ENCODE measurements around the gene SLC2A4RG.

The SLC2A4RG gene

GRCh38 chr20:63706027-63706695 is 33.4 kb upstream of the SLC2A4RG start:
- Histone ChIP-seq H3K4me3 (ENCODE audit: low read length) (no peak overlapping the region), H3K9me3 (ENCODE audit: control insufficient read depth, insufficient read depth, low read length) (no peaks in the 10 kb centered on the region), H3K4me1 (ENCODE audit: control insufficient read depth, insufficient read depth, low read length) (peaks cover 4% of the 10 kb centered on the region), H3K27ac (ENCODE audit: low read length) (no peak overlapping the region), H3K36me3 (ENCODE audit: control insufficient read depth, insufficient read depth, low read length) (peaks cover 11% of the 10 kb centered on the region; the same call in 1 of the 2 replicates), H3K27me3 (ENCODE audit: control insufficient read depth, insufficient read depth, low read length) (no peaks in the 10 kb centered on the region)
- WGBS (ENCODE audit: insufficient coverage, insufficient read length), result no CpG with 5 or more reads among the region's 12 CpGs
- DNase-seq (ENCODE audit: low read depth, low spot score), result no peak

- DNase-seq (ENCODE audit: low read depth, low spot score), result no peak
- Histone ChIP-seq H3K4me1 (ENCODE audit: control insufficient read depth, insufficient read depth, low read length) (peaks cover 2% of the 10 kb centered on the region; the same call in 1 of the 2 replicates), H3K4me3 (ENCODE audit: low read length) (peak overlapping the region; percentile 98), H3K27ac (ENCODE audit: low read length) (no peak overlapping the region), H3K27me3 (ENCODE audit: control insufficient read depth, insufficient read depth, low read length) (no peaks in the 10 kb centered on the region), H3K36me3 (ENCODE audit: control insufficient read depth, insufficient read depth, low read length) (peaks cover 11% of the 10 kb centered on the region; the same call in 1 of the 2 replicates), H3K9me3 (ENCODE audit: control insufficient read depth, insufficient read depth, low read length) (no peaks in the 10 kb centered on the region)
- no CpG with 5 or more reads among the region's 56 CpGs for WGBS (ENCODE audit: insufficient coverage, insufficient read length)
These were observed 32.6 kb upstream of the SLC2A4RG start for GRCh38 chr20:63706852-63707557.

GRCh38 chr20:63707558-63708300 is 31.8 kb upstream of the SLC2A4RG start, which contains the start of the genes ARFRP1 and ZGPAT:
Gene ARFRP1 (minus strand): TSS chr20:63707976. CDS start chr20:63707091, 885 bp downstream.
Gene ZGPAT (plus strand): TSS chr20:63708039. CDS start chr20:63708581, 542 bp downstream.
- Histone ChIP-seq H3K4me1 (ENCODE audit: control insufficient read depth, insufficient read depth, low read length) (peaks cover 2% of the 10 kb centered on the region; the same call in 1 of the 2 replicates), H3K4me3 (ENCODE audit: low read length) (peak within 1 kb of the TSS; percentile 98), H3K36me3 (ENCODE audit: control insufficient read depth, insufficient read depth, low read length) (peaks cover 11% of the 10 kb centered on the region; the same call in 1 of the 2 replicates), H3K27ac (ENCODE audit: low read length) (no peak within 1 kb of the TSS), H3K9me3 (ENCODE audit: control insufficient read depth, insufficient read depth, low read length) (no peaks in the 10 kb centered on the region), H3K27me3 (ENCODE audit: control insufficient read depth, insufficient read depth, low read length) (no peaks in the 10 kb centered on the region)
- no CpG with 5 or more reads among the region's 98 CpGs for WGBS (ENCODE audit: insufficient coverage, insufficient read length)
- peak; percentile 68 for DNase-seq (ENCODE audit: low read depth, low spot score)

GRCh38 chr20:63708301-63709148 is 31.1 kb upstream of the SLC2A4RG start:
- no peaks in the 10 kb centered on the region for H3K9me3 ChIP-seq (ENCODE audit: control insufficient read depth, insufficient read depth, low read length)
- peak overlapping the region; percentile 98; the same call in 1 of the 2 replicates for H3K4me3 ChIP-seq (ENCODE audit: low read length)
- H3K4me1 ChIP-seq (ENCODE audit: control insufficient read depth, insufficient read depth, low read length), result peaks cover 2% of the 10 kb centered on the region; the same call in 1 of the 2 replicates
- peaks cover 11% of the 10 kb centered on the region; the same call in 1 of the 2 replicates for H3K36me3 ChIP-seq (ENCODE audit: control insufficient read depth, insufficient read depth, low read length)
- WGBS (ENCODE audit: insufficient coverage, insufficient read length), result no CpG with 5 or more reads among the region's 67 CpGs
- H3K27me3 ChIP-seq (ENCODE audit: control insufficient read depth, insufficient read depth, low read length), result no peaks in the 10 kb centered on the region
- no peak for DNase-seq (ENCODE audit: low read depth, low spot score)
- no peak overlapping the region for H3K27ac ChIP-seq (ENCODE audit: low read length)

- H3K36me3 ChIP-seq (ENCODE audit: control insufficient read depth, insufficient read depth, low read length), result peaks cover 10% of the 10 kb centered on the region; the same call in 1 of the 2 replicates
- no peak overlapping the region for H3K4me3 ChIP-seq (ENCODE audit: low read length)
- H3K27me3 ChIP-seq (ENCODE audit: control insufficient read depth, insufficient read depth, low read length), result no peaks in the 10 kb centered on the region
- H3K9me3 ChIP-seq (ENCODE audit: control insufficient read depth, insufficient read depth, low read length), result no peaks in the 10 kb centered on the region
- WGBS (ENCODE audit: insufficient coverage, insufficient read length), result no CpG with 5 or more reads among the region's 17 CpGs
- H3K4me1 ChIP-seq (ENCODE audit: control insufficient read depth, insufficient read depth, low read length), result peaks cover 2% of the 10 kb centered on the region; the same call in 1 of the 2 replicates
- DNase-seq (ENCODE audit: low read depth, low spot score), result no peak
- no peak overlapping the region for H3K27ac ChIP-seq (ENCODE audit: low read length)
These were observed 30.4 kb upstream of the SLC2A4RG start for GRCh38 chr20:63709149-63709527.

GRCh38 chr20:63711085-63711645 is 28.4 kb upstream of the SLC2A4RG start:
- Histone ChIP-seq H3K27me3 (ENCODE audit: control insufficient read depth, insufficient read depth, low read length) (no peaks in the 10 kb centered on the region), H3K9me3 (ENCODE audit: control insufficient read depth, insufficient read depth, low read length) (no peaks in the 10 kb centered on the region), H3K4me3 (ENCODE audit: low read length) (no peak overlapping the region), H3K36me3 (ENCODE audit: control insufficient read depth, insufficient read depth, low read length) (peaks cover 2% of the 10 kb centered on the region; the same call in 1 of the 2 replicates), H3K4me1 (ENCODE audit: control insufficient read depth, insufficient read depth, low read length) (peaks cover 2% of the 10 kb centered on the region; the same call in 1 of the 2 replicates), H3K27ac (ENCODE audit: low read length) (no peak overlapping the region)
- WGBS (ENCODE audit: insufficient coverage, insufficient read length), result no CpG with 5 or more reads among the region's 12 CpGs
- DNase-seq (ENCODE audit: low read depth, low spot score), result no peak

GRCh38 chr20:63712191-63712590 is 27.4 kb upstream of the SLC2A4RG start:
- Histone ChIP-seq H3K4me3 (ENCODE audit: low read length) (no peak overlapping the region), H3K27ac (ENCODE audit: low read length) (no peak overlapping the region), H3K27me3 (ENCODE audit: control insufficient read depth, insufficient read depth, low read length) (no peaks in the 10 kb centered on the region), H3K36me3 (ENCODE audit: control insufficient read depth, insufficient read depth, low read length) (no peaks in the 10 kb centered on the region; the same call in 1 of the 2 replicates), H3K4me1 (ENCODE audit: control insufficient read depth, insufficient read depth, low read length) (peaks cover 2% of the 10 kb centered on the region; the same call in 1 of the 2 replicates), H3K9me3 (ENCODE audit: control insufficient read depth, insufficient read depth, low read length) (no peaks in the 10 kb centered on the region)
- no CpG with 5 or more reads among the region's 1 CpG for WGBS (ENCODE audit: insufficient coverage, insufficient read length)
- no peak for DNase-seq (ENCODE audit: low read depth, low spot score)

DNA sequence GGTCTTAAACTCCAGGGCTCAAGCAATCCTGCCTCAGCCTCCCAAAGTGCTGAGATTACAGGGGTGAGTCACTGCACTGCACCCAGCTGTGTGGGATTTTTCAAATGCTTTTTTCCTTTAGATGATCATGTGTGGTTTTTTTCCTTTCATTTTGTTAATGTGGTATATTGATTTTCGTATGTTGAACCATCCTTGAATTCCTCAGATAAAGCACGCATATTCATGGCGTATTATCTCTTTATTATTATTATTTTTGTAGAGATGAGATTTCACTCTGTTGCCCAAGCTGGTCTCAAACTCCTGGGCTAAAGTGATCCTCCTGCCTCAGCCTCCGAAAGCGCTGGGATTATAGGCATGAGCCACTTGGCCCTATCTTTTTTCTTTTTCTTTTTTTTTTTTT is 24.7 kb upstream of the SLC2A4RG start:
- Histone ChIP-seq H3K4me3 (ENCODE audit: low read length) (no peak overlapping the region), H3K4me1 (ENCODE audit: control insufficient read depth, insufficient read depth, low read length) (no peaks in the 10 kb centered on the region), H3K27me3 (ENCODE audit: control insufficient read depth, insufficient read depth, low read length) (no peaks in the 10 kb centered on the region), H3K27ac (ENCODE audit: low read length) (no peak overlapping the region), H3K36me3 (ENCODE audit: control insufficient read depth, insufficient read depth, low read length) (no peaks in the 10 kb centered on the region; the same call in 1 of the 2 replicates), H3K9me3 (ENCODE audit: control insufficient read depth, insufficient read depth, low read length) (no peaks in the 10 kb centered on the region)
- DNase-seq (ENCODE audit: low read depth, low spot score), result no peak
- WGBS (ENCODE audit: insufficient coverage, insufficient read length), result no CpG with 5 or more reads among the region's 5 CpGs

- no peak overlapping the region for H3K4me3 ChIP-seq (ENCODE audit: low read length)
- H3K27ac ChIP-seq (ENCODE audit: low read length), result no peak overlapping the region
- no peaks in the 10 kb centered on the region for H3K4me1 ChIP-seq (ENCODE audit: control insufficient read depth, insufficient read depth, low read length)
- no peaks in the 10 kb centered on the region for H3K27me3 ChIP-seq (ENCODE audit: control insufficient read depth, insufficient read depth, low read length)
- H3K36me3 ChIP-seq (ENCODE audit: control insufficient read depth, insufficient read depth, low read length), result no peaks in the 10 kb centered on the region; the same call in 1 of the 2 replicates
- DNase-seq (ENCODE audit: low read depth, low spot score), result no peak
- no peaks in the 10 kb centered on the region for H3K9me3 ChIP-seq (ENCODE audit: control insufficient read depth, insufficient read depth, low read length)
- WGBS (ENCODE audit: insufficient coverage, insufficient read length), result no CpG with 5 or more reads among the region's 2 CpGs
These were observed 20.6 kb upstream of the SLC2A4RG start for GRCh38 chr20:63718996-63719395.
